Colonic mucosa (tissue), 4 donors: Measurements from ENCODE around the gene CDK4. TPM values are rescaled to one million over a fixed set of nuclear protein-coding genes. Genes with fewer than 3 reads are reported as not detected.
"Not testable (repeated sequence)": the region's sequence is repeated elsewhere in the genome, so short reads cannot be mapped to it uniquely, and the experiment has no call there.

Source experiments
- DNase-seq: peaks from one replicate; pipeline ENCODE4 v3.0.0-alpha.2; 2020
- H3K27ac ChIP-seq: fragments of 200-600 bp; one replicate; pipeline ENCODE4 v1.8.0; 2021
- H3K27me3 ChIP-seq: fragments of 200-600 bp; one replicate; pipeline ENCODE4 v1.8.0; 2021
- H3K36me3 ChIP-seq: fragments of 200-600 bp; one replicate; pipeline ENCODE4 v1.8.0; 2021
- H3K4me1 ChIP-seq: fragments of 200-600 bp; one replicate; pipeline ENCODE4 v1.8.0; 2021; ENCODE audit warnings: mild to moderate bottlenecking
- H3K4me3 ChIP-seq: fragments of 200-600 bp; one replicate; pipeline ENCODE4 v1.8.0; 2021
- H3K9ac ChIP-seq, 2 donors: one replicate each; pipeline ENCODE4 v1.7.0; 2013; ENCODE audit warnings: control low read depth in 2 of 2, low read depth in 2 of 2, low read length in 2 of 2
- H3K9me3 ChIP-seq: fragments of 200-600 bp; one replicate; pipeline ENCODE4 v1.8.0; 2021
- CTCF ChIP-seq: fragments of 200-600 bp; IDR thresholded peaks from one replicate; pipeline ENCODE4 v1.8.0; 2022; ENCODE audit warnings: antibody characterized with exemption, mild to moderate bottlenecking
- intact Hi-C: fragments of 100-400 bp; cut with DNase I; formaldehyde crosslinking; loops from one replicate; pipeline ENCODE4 v1.14.1; 2022
- total RNA-seq, 2 donors: library from RNA; stranded (reverse); fragmentation: NEBNext Ultra II Directional in 1 of 2; extraction: Animal tissue kit (Norgen Biotek cat#: 25700) in 1 of 2; gene quantifications; one replicate each; pipeline ENCODE4 v1.2.1, GENCODE V29; 2021
- donor health status: healthy.
- donor health status: DM: no; HTN: no; CAD: no.
- donor health status: DM: no; HTN: no; CAD: no.

Gene CDK4
- total RNA-seq, 2 donors from 2014 or later: 45.7 to 121 TPM

GRCh38 chr12:57715786-57716185, 36.3 kb downstream of the CDK4 start:
- Histone ChIP-seq H3K36me3 (peaks cover 14% of the 10 kb centered on the region), H3K9me3 (no peaks in the 10 kb centered on the region), H3K4me1 (no peaks in the 10 kb centered on the region), H3K27me3 (no peaks in the 10 kb centered on the region), H3K4me3 (no peak overlapping the region), H3K9ac (no peak overlapping the region), H3K27ac (no peak overlapping the region)
- TF ChIP-seq CTCF: no peak
- intact Hi-C loops: no loop called here
- no peak for DNase-seq

GRCh38 chr12:57715036-57715748, 36.9 kb downstream of the CDK4 start:
- H3K4me3 ChIP-seq, DNase-seq, H3K27ac ChIP-seq, H3K9me3 ChIP-seq, H3K4me1 ChIP-seq, intact Hi-C loops, H3K27me3 ChIP-seq, H3K9ac ChIP-seq: not testable (repeated sequence)
- peaks cover 14% of the 10 kb centered on the region for H3K36me3 ChIP-seq

- TF ChIP-seq CTCF: no peak
- H3K4me1 ChIP-seq: no peaks in the 10 kb centered on the region
- H3K9me3 ChIP-seq: no peaks in the 10 kb centered on the region
- no peaks in the 10 kb centered on the region for H3K27me3 ChIP-seq
- H3K36me3 ChIP-seq: peaks cover 9% of the 10 kb centered on the region
- H3K9ac ChIP-seq: no peak overlapping the region
- intact Hi-C loops: no loop called here
- no peak for DNase-seq
- no peak overlapping the region for H3K27ac ChIP-seq
- H3K4me3 ChIP-seq: no peak overlapping the region
Measured at GRCh38 chr12:57713209-57713608, 38.9 kb downstream of the CDK4 start.

GRCh38 chr12:57712701-57713100, 39.4 kb downstream of the CDK4 start:
- no peak overlapping the region for H3K9ac ChIP-seq
- no peaks in the 10 kb centered on the region for H3K27me3 ChIP-seq
- DNase-seq: no peak
- H3K27ac ChIP-seq: no peak overlapping the region
- no peak overlapping the region for H3K4me3 ChIP-seq
- intact Hi-C loops: no loop called here
- H3K36me3 ChIP-seq: peaks cover 9% of the 10 kb centered on the region
- TF ChIP-seq CTCF: no peak
- H3K9me3 ChIP-seq: no peaks in the 10 kb centered on the region
- H3K4me1 ChIP-seq: no peaks in the 10 kb centered on the region

- TF ChIP-seq CTCF: no peak
- H3K36me3 ChIP-seq: no peaks in the 10 kb centered on the region
- no peak for DNase-seq
Measured at GRCh38 chr12:57708296-57708695, 43.8 kb downstream of the CDK4 start.

GRCh38 chr12:57707250-57707649, 44.9 kb downstream of the CDK4 start:
- Histone ChIP-seq H3K4me3 (no peak overlapping the region), H3K4me1 (no peaks in the 10 kb centered on the region), H3K36me3 (no peaks in the 10 kb centered on the region), H3K27me3 (no peaks in the 10 kb centered on the region), H3K27ac (no peak overlapping the region), H3K9ac (no peak overlapping the region), H3K9me3 (no peaks in the 10 kb centered on the region)
- TF ChIP-seq CTCF: no peak
- DNase-seq: no peak
- intact Hi-C loops: no loop called here

More at GRCh38 chr12:57708296-57708695, 43.8 kb downstream of the CDK4 start:
- intact Hi-C loops: no loop called here
- Histone ChIP-seq H3K27me3 (no peaks in the 10 kb centered on the region), H3K9ac (no peak overlapping the region), H3K4me3 (no peak overlapping the region), H3K9me3 (no peaks in the 10 kb centered on the region), H3K4me1 (no peaks in the 10 kb centered on the region), H3K27ac (no peak overlapping the region)
